ENCODE data around the gene CACNA2D3.

- TF ChIP-seq EZH2phosphoT487 (IDR thresholded peaks at IDR 0.05) (no peak), EZH2 (IDR thresholded peaks at IDR 0.05) (no peak)
Measured at GRCh38 chr3:54793171-54793570, 670.8 kb downstream of the CACNA2D3 start.
